Posterior vena cava (tissue), 2 donors: ENCODE results near the gene SPRED1. TPM values are rescaled to one million over a fixed set of nuclear protein-coding genes. Genes with fewer than 3 reads are reported as not detected.
"Not testable (repeated sequence)": the region's sequence is repeated elsewhere in the genome, so short reads cannot be mapped to it uniquely, and the experiment has no call there.

Experiments
- DNase-seq: peaks from one replicate; pipeline ENCODE4 v3.0.0-alpha.2; 2020; ENCODE audit warnings: low spot score
- intact Hi-C, 2 donors: fragments of 100-400 bp; cut with DNase I; formaldehyde crosslinking; loops; one replicate each; pipeline versions ENCODE4 v1.14.1 to v1.14.2; 2022 to 2023
- total RNA-seq, 2 donors: library from RNA; stranded (reverse); fragmentation: NEBNext Ultra II Directional; extraction: Animal tissue kit (Norgen Biotek cat#: 25700); gene quantifications; one replicate each; pipeline ENCODE4 v1.2.1, GENCODE V29; 2021
- donor health status: DM: yes; HTN: yes; CAD: no.
- donor health status: DM: yes; HTN: yes; CAD: no.

SPRED1 gene
- total RNA-seq, 2 donors from 2014 or later = 30.8 to 35.1 TPM

DNA sequence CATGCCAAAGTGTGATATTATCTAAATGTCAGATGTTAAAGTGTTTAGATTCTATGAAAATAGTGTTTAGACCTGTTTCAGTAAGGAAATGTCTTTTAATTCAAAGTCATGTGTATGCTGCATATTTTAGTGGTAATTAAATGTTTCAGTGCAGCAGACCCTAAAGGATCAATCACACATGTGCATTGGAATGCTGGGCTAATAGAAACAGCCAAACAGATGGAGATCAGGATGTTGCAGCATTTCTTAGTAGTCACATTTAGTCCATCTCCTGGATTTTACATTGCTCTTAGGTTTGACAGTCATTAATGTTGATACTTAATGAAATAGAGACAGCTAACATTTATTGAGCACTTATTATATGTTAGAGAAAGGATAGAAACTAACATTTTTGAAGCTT lies 18.5 kb downstream of the SPRED1 start:
- DNase-seq = no peak
- intact Hi-C loops = no loop called here

DNA sequence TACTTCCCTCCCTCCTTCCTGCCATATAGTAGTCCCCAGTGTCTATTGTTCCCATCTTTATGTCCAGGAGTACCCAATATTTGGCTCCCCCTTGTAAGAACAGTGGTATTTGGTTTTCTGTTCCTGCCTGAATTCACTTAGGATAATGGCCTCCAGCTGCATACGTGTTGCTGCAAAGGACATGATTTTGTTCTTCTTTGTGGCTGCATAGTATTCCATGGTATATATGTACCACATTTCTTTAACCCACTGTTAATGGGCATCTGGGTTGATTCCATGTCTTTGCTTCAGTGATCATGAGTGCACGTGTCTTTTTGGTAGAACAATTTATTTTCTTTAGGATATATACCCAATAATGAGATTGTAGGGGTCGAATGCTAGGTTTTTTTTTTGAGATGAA lies 19.3 kb downstream of the SPRED1 start:
- no peak for DNase-seq
- intact Hi-C loops = no loop called here

DNA sequence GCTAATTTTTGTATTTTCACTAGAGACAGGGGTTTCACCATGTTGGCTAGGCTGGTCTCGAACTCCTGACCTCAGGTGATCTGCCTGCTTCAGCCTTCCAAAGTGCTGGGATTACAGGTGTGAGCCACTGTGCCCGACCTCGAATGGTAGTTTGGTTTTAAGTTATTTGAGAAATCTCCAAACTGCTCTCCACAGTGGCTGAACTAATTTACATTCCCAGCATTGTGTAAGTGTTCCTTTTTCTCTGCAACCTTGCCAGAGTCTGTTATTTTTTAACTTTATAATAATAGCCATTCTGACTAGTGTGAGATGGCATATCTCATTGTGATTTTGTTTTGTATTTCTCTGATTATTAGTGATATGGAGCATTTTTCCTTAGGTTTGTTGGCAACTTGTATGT lies 19.8 kb downstream of the SPRED1 start:
- intact Hi-C loops, DNase-seq: not testable (repeated sequence)

DNA sequence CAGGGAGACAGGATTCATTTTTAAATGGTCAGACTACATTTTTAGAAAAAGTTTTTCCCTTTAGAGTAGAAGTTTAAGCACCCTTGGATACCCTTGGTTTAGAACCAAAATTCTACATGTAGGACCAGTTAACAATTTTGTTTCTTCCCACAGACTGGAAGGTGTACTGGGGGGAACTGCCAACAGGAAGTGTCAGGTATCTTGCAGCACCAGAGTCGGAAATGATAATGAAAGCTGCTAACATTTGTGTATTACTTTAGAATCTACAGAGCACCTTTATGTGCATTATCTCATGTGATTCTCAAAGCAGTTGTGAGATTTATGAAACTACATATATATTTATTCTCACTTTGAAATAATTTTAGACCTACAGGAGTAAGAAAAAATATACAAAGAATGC lies 21.5 kb downstream of the SPRED1 start:
- DNase-seq = no peak
- intact Hi-C loops = no loop called here

- no peak for DNase-seq
- intact Hi-C loops = no loop called here
Measured at GRCh38 chr15:38275959-38276358, 23.3 kb downstream of the SPRED1 start.

DNA sequence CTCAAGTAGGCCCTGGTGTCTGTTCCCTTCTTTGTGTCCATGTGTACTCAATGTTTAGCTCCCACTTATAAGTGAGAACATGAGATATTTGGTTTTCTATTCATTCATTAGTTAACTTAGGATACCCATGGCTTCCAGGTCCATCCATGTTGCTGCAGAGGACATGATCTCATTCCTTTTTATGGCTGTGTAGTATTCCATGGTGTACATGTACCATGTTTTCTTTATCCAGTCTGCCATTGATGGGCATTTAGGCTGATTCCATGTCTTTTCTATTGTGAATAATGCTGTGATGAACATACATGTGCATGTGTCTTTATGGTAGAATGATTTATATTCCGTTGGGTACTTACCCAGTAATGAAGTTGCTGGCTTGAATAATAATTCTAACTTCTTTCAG lies 24.6 kb downstream of the SPRED1 start:
- intact Hi-C loops, DNase-seq: not testable (repeated sequence)

DNA sequence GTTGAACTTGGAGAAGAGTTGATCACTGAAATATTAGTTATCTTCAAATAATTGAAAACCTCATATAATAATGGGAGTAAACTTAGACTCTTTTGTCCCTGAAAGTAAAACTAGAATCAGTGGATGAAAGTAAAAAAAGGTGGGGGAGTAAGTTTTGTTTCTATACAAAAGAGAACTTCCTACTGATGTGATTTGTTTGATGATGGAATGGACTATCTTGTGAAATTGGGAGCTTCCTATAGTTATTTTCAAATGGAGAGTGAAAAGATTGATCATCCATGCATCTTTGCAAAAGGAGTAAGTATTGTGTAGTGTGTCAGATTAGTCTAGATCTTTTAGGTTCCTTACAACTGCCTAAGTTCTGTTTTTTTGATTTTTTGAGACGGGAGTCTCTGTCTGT lies 28.4 kb downstream of the SPRED1 start:
- intact Hi-C loops = no loop called here

GRCh38 chr15:38283010-38283409 lies 30.4 kb downstream of the SPRED1 start:
- intact Hi-C loops = no loop called here

More for the DNA sequence above, 28.4 kb downstream of the SPRED1 start:
- no peak for DNase-seq

DNA sequence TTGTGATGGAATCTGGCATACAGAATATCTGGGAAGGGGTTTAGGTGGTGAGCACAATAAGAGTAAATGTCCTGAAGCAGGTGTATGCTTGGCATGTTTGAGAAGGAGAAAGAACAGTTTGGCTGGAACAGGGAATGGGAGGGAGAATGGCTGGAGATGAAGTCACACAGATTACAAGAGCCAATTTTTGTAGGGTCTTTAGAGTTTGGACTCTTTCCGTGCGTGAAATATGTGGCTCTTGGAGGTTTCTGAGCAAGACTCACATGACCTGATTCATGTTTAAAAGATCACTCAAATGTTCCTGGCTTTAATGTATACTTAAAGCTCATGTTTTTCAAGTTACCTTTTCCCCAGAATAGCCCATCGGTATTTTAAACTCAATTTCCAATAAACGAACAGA lies 32.8 kb downstream of the SPRED1 start:
- no peak for DNase-seq
- intact Hi-C loops = no loop called here

More at GRCh38 chr15:38283010-38283409, 30.4 kb downstream of the SPRED1 start:
- no peak for DNase-seq

- DNase-seq = no peak
- intact Hi-C loops = no loop called here
Measured at GRCh38 chr15:38294126-38294525, 41.5 kb downstream of the SPRED1 start.

DNA sequence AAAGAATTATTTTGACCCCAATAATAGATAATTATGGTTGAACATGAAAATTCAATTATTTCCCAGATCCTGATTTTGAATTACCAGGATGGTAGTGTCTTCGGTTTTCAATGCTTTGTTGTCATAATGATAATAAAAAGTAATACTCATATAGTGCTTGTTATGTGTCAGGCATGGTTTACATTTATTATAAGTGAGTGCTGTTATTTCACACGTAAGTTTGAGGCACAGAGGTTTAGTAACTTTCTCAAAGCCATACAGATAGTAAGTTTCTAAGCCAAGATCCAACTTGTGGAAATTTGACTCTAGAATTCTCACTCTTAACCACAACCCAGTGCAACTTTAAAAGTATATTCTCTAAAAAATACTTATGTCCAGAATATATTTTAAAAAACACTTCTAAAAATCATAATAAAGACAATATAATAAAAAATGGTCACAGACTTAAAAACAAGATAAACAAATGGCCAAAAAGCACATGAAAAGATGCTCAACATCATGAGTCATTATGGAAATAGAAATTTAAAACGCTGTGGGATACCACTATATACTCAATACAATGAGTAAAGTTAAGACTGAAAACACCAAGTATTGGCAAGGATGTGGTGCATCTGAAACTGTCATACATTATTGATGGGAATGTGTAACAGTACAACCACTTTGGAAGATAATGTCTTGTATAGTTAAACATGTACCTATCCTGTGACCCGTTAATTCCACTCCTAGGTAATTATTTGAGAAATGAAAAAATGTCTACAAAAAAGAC lies 45.2 kb downstream of the SPRED1 start:
- intact Hi-C loops = no loop called here
- no peak for DNase-seq

DNA sequence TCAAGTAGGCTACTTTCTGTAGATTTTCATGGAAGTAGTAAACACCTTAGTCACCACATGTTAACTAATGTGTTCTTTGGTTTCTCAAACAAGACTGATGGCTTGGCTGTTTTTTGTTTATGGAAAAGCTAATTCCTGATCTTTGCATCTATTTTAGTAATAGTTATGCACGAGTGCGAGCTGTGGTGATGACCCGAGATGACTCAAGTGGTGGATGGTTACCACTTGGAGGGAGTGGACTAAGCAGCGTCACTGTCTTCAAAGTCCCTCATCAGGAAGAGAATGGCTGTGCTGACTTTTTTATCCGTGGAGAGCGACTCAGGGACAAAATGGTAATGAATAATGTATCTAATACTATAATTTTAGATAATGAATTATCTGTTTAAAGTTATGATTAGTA lies 46.6 kb downstream of the SPRED1 start:
- intact Hi-C loops = no loop called here

GRCh38 chr15:38300395-38300794 lies 47.8 kb downstream of the SPRED1 start:
- intact Hi-C loops = no loop called here
- no peak for DNase-seq

More for the DNA sequence above, 46.6 kb downstream of the SPRED1 start:
- DNase-seq = no peak

DNA sequence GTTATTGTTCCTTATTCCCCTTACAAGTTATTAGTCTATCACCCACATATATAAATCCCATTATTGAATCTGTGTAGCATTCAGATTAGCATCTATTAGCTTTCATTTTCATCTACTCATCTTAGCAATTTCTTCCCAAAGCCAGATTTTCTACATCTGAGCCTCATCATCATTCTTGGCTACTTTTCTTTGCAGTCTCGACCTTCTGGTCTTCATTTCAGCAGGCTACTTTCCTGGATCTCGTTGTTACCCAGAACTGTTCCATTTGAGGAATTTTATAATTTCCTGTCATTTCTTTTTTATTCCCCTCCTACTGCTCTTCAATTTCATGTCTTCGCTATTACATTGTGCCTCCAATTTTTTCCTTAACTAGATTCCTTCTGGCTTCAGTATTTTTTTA lies 51.8 kb downstream of the SPRED1 start:
- no peak for DNase-seq
- intact Hi-C loops = no loop called here

DNA sequence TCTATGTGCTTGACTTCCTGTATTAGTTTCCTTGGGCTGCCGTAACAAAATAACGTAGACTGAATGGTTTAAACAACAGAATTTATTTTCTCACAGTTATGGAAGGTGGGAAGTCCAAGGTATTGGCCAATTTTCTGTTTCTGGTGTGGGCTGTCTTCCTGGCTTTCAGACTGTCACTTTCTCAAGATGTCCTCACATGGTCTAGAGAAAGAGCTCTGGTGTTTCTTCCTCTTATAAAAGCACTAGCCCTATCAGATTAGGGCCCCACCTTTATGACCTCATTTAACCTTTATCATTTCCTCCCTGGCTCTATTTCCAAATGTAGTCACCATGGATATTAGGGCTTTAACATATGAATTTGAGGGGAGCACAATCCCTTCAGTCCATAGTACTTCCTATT lies 54.6 kb downstream of the SPRED1 start:
- DNase-seq = no peak
- intact Hi-C loops = no loop called here

GRCh38 chr15:38307861-38308641 lies 55.4 kb downstream of the SPRED1 start:
- intact Hi-C loops = no loop called here
- no peak for DNase-seq

DNA sequence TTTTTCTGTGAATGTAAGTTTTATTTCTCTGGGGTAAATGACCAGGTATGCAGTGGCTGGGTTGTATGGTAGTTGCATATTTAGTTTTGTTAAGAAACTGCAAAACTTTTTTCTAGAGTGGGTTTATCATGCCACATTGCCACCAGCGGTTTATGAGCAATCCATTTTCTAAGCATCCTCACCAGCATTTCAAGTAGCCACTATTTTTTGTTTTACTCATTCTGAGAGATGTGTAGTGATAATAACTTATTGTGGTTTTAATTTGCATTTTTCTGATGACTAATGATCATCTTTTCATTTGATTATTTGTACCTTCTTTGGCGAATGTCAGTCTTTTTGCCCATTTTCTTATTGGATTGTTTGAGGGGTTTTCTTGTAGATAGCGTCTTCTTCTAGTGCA lies 56.2 kb downstream of the SPRED1 start:
- no peak for DNase-seq
- intact Hi-C loops = no loop called here

DNA sequence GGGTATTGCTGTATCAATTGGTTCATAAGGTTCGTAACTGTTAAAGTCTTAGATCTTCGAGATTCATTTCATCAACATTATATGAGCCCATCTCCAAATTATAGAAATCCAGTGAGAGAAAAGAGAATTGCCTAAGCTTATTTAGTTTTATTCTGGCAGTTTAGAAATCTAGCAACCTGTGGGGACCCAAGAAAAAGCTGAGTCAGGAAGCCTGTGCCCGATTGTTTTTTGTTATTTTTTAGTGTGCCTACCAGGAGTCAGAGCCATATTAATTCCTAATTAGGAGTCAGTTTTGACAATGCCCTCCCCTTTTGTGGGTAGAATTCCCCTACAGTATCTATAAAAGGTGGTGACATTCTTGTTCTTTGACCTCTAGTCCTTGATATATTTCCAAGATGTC lies 59.6 kb downstream of the SPRED1 start:
- intact Hi-C loops = no loop called here
- DNase-seq = no peak

- intact Hi-C loops = no loop called here
- no peak for DNase-seq
Measured at GRCh38 chr15:38316311-38316710, 63.7 kb downstream of the SPRED1 start.

GRCh38 chr15:38320181-38320580 lies 67.5 kb downstream of the SPRED1 start:
- DNase-seq = no peak
- intact Hi-C loops = no loop called here

DNA sequence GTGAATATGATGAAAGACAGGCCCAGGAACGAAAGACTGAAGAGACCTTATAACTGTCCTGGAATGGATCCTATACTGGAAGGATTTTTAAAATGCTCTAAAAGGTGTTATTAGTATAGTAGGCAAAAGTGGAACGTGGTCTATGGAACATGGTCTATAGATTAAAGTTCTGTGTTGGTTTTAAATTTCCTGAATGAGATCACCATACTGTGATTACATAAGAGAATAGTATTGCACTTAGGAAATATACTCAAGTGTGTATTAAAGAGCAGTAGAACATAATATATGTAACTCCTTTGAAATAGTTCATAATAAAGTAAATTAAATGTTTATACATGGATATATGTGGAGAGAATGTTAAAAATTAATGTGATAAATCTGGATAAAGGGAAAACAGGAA lies 68.2 kb downstream of the SPRED1 start:
- DNase-seq = no peak
- intact Hi-C loops = no loop called here
